ENCODE results near the gene ZNF609. TPM values are rescaled to one million over a fixed set of nuclear protein-coding genes. Genes with fewer than 3 reads are reported as not detected.
A peak's percentile ranks its signal among the peaks of the same experiment; 100 is the strongest.

The ZNF609 gene
- total RNA-seq, 6 experiments from 2014 or later: 19.7 to 22.1 (median 20.4) TPM

DNA sequence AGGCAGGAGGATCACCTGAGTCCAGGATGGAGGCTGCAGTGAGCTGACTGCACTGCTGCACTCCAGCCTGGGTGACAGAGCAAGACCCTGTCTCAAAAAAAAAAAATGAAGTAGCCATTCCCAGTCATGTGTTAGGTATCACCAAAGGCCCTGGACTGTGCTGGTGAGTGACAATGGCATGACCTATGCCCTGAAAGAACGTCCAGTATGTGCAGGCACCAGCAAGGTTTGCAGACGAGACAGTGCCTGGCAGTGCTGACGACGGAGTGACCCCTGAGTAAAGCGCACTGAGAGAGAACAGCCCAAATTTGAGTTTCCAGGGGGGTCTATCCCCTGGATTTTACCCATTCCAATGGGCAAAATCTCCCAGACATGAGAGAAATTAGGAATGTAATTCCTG lies 269.8 kb downstream of the ZNF609 start:
- H3K27me3 Mint-ChIP-seq (ENCODE audit: insufficient read depth): no peaks in the 10 kb centered on the region; the same call in 1 of the 2 replicates
- H3K9me3 Mint-ChIP-seq: no peaks in the 10 kb centered on the region
- no peak for DNase-seq
- H3K4me1 Mint-ChIP-seq (ENCODE audit: low read depth): peaks cover 12% of the 10 kb centered on the region
- TF ChIP-seq, protein P1, sequence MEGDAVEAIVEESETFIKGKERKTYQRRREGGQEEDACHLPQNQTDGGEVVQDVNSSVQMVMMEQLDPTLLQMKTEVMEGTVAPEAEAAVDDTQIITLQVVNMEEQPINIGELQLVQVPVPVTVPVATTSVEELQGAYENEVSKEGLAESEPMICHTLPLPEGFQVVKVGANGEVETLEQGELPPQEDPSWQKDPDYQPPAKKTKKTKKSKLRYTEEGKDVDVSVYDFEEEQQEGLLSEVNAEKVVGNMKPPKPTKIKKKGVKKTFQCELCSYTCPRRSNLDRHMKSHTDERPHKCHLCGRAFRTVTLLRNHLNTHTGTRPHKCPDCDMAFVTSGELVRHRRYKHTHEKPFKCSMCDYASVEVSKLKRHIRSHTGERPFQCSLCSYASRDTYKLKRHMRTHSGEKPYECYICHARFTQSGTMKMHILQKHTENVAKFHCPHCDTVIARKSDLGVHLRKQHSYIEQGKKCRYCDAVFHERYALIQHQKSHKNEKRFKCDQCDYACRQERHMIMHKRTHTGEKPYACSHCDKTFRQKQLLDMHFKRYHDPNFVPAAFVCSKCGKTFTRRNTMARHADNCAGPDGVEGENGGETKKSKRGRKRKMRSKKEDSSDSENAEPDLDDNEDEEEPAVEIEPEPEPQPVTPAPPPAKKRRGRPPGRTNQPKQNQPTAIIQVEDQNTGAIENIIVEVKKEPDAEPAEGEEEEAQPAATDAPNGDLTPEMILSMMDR (IDR thresholded peaks at IDR 0.05): no peak
- no peak overlapping the region for H3K27ac Mint-ChIP-seq
- no peaks in the 10 kb centered on the region for H3K36me3 Mint-ChIP-seq (ENCODE audit: low read depth)
- H3K4me3 Mint-ChIP-seq: no peak overlapping the region

DNA sequence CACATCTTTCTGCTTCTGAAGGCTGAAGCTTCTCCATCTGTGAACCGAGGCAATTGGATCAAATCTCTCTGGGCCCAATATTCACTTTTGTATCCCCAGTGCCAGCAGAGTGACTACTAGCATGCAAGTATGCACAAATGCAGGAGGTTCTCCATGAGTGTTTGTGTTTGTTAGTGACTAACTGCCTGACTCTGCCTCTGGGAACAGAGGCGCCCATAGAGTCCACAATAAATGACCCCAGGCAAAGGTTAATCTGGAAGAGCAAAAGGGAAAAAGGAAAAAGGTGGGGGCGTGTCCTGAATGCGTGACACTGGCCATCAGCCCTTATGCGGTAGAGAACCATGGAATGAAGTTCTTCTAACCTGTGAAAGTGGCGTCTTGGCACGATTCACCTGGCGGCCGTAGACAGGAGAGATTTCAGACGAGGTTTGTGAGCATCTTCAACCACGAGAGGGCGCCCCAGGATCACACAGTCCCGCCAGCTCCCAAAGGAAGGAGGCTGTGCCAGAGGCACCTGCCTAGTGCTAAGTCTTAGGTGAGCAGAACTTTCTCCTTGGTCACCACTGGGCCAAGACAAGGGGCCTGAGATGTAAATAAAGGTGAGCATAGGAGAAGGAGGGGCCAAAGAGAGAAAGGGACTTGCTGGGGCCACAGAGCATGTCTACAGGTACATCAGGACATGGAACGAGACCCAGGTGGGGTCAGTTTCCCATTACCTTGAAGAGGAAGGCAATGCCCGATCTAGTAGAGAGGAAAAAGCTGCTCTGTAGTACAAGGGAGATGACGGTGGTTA lies 270.8 kb downstream of the ZNF609 start:
- Mint-ChIP-seq H3K27ac (no peak overlapping the region), H3K4me1 (ENCODE audit: low read depth) (peaks cover 12% of the 10 kb centered on the region), H3K4me3 (peak overlapping the region; percentile 59), H3K9me3 (no peaks in the 10 kb centered on the region), H3K27me3 (ENCODE audit: insufficient read depth) (no peaks in the 10 kb centered on the region; the same call in 1 of the 2 replicates), H3K36me3 (ENCODE audit: low read depth) (no peaks in the 10 kb centered on the region)
- peak; percentile 48 for DNase-seq
- TF ChIP-seq, protein P1 (IDR thresholded peaks at IDR 0.05): peak; percentile 96

DNA sequence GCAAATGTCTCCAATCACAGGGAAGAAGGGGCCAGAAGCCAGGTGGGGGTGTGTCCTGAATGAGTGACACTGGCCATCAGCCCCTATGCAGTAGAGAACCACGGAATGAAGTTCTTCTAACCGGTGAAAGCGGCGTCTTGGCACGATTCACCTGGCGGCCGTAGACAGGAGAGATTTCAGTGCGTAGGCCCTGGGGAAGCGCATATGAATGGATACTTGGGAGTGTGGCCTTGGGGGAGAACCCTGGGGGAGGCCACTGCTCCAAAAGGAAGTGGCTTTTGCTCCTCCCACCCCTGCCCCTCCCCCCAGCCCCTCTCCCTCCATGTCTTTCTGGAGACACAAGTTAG lies 271.4 kb downstream of the ZNF609 start:
- no peaks in the 10 kb centered on the region for H3K36me3 Mint-ChIP-seq (ENCODE audit: low read depth)
- no peaks in the 10 kb centered on the region for H3K9me3 Mint-ChIP-seq
- no peak for DNase-seq
- no peak overlapping the region for H3K27ac Mint-ChIP-seq
- H3K27me3 Mint-ChIP-seq (ENCODE audit: insufficient read depth): no peaks in the 10 kb centered on the region; the same call in 1 of the 2 replicates
- TF ChIP-seq, protein P1 (IDR thresholded peaks at IDR 0.05): no peak
- H3K4me3 Mint-ChIP-seq: no peak overlapping the region
- peaks cover 12% of the 10 kb centered on the region for H3K4me1 Mint-ChIP-seq (ENCODE audit: low read depth)

DNA sequence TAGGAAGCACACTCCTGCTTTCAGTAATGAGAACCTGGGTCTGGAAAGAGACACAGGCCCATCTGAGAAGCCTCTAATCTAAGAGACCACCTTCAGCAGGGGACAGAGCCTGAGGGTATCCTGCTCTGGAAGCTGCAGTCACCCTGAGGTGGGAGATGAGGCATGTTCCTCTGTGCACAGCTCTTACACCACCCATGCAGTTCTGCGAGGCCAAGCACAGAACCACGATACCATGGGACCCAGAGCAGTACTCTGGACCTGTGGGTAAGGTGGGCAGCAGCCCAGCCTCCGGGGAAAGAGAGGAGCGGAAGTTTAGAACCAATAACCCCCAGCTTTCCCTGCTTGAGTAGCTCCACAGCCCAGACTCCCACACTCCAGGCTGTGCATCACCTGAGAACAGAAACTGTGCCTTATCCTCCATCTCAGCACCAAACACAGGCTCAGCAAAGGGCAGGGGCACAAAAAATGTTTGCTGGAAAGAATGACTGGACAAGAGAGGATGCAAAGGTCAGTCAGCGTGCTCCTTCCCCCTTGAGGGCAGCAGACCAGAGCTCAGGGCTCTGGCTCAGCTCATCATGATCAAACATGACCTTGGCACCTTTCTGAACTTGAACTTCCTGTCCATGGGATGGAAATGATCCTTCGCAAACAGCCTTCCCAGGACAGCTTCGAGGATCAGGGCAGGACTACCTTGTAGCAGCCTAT lies 271.9 kb downstream of the ZNF609 start:
- Mint-ChIP-seq H3K27ac (no peak overlapping the region), H3K4me1 (ENCODE audit: low read depth) (peaks cover 12% of the 10 kb centered on the region), H3K36me3 (ENCODE audit: low read depth) (no peaks in the 10 kb centered on the region), H3K9me3 (no peaks in the 10 kb centered on the region), H3K4me3 (no peak overlapping the region), H3K27me3 (ENCODE audit: insufficient read depth) (no peaks in the 10 kb centered on the region; the same call in 1 of the 2 replicates)
- TF ChIP-seq, protein P1 (IDR thresholded peaks at IDR 0.05): no peak
- DNase-seq: no peak

Other genes starting within 250 kb of the ZNF609 start
- gene CSNK1G1, start 104.4 kb upstream of the ZNF609 start, total RNA-seq (2021; fragmentation: NEBNext Ultra II Directional; extraction: Animal tissue kit (Norgen Biotek cat#: 25700)): 10 to 100 TPM; 16.4 to 20.5 (median 18.6) TPM
- 10 to 100 TPM; 23.8 to 67.2 (median 55.5) TPM for gene PCLAF, start 79.1 kb upstream of the ZNF609 start, total RNA-seq (2021; fragmentation: NEBNext Ultra II Directional; extraction: Animal tissue kit (Norgen Biotek cat#: 25700))
- gene TRIP4, start 72.7 kb upstream of the ZNF609 start, total RNA-seq (2021; fragmentation: NEBNext Ultra II Directional; extraction: Animal tissue kit (Norgen Biotek cat#: 25700)): 10 to 100 TPM; 20.7 to 31.5 (median 29.3) TPM

Data from HFFc6 (cell line).